HG03135 (cell line): ENCODE data around the gene SRRM3.
"Not testable (repeated sequence)": the region's sequence is repeated elsewhere in the genome, so short reads cannot be mapped to it uniquely, and the experiment has no call there.

Source experiments
- ATAC-seq: cut with Tn5 transposase; IDR thresholded peaks from one replicate; pipeline ENCODE4 v1.9.1; 2021; ENCODE audit warnings: mild to moderate bottlenecking, moderate library complexity; ENCODE audit not compliant: unreplicated experiment

The SRRM3 gene

GRCh38 chr7:76286842-76287403 is 85.2 kb downstream of the SRRM3 start:
- no peak for ATAC-seq

GRCh38 chr7:76290847-76291350 is 89.2 kb downstream of the SRRM3 start:
- not testable (repeated sequence) for ATAC-seq

DNA sequence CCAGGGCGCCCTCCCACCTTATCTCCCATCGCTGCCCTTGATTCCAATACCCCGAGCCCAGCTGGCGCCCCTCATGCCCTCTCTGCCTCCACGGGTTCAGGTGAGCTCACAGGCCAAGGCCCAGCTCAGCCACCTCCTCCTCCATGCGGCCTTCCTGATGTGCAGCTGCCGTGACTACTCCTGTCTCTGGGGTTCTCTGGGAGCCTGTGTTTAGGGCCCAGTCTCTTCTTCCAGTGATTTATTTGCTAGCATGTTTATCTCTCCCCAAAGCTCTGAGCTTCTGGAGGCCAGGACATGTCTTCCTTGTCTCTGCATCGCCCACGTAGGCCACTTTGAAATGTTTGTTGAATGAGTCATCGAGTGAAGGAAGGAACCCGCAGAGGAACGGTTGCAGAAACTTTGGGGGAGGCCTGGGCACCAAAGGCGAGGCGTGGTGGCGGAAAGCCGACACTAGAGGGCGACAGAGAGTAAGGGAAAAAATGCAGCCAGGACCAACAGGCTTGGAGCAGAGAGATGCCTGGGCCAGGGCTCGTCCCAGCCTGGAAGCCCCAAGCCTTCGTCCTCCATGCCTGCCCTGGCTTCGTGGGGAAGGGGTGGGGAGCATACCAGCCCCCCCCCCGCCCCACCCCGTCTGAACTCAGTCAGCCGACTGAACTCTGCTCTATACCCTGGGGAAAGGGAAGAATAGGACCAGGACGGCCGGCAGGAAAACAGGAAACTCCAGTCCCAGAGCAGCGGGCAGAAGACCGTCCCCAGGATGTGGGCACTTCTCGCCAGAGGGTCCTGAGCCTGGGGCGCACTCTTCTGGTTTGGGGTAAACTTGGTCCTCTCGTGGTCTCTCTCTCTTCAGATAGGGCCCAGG is 89.9 kb downstream of the SRRM3 start:
- peak; percentile 82 for ATAC-seq

DNA sequence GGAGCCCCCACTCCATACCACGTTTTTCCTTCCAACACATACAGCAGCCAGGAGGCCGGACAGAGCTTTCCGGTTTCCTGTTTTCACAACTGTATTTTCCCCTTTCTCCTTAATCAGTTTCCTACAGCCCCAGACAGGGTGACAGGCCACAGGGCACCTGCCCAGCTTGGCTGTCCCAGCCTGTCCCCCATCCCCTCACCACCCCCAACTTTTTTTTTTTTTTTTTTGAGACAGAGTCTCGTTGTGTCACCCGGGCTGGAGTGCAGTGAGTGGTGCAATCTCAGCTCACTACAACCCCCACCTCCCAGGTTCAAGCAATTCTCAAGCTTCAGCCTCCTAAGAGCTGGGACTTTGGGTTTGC is 90.5 kb downstream of the SRRM3 start:
- ATAC-seq, result no peak

- ATAC-seq, result not testable (repeated sequence)
Observed at GRCh38 chr7:76292911-76293310, 91.2 kb downstream of the SRRM3 start.

DNA sequence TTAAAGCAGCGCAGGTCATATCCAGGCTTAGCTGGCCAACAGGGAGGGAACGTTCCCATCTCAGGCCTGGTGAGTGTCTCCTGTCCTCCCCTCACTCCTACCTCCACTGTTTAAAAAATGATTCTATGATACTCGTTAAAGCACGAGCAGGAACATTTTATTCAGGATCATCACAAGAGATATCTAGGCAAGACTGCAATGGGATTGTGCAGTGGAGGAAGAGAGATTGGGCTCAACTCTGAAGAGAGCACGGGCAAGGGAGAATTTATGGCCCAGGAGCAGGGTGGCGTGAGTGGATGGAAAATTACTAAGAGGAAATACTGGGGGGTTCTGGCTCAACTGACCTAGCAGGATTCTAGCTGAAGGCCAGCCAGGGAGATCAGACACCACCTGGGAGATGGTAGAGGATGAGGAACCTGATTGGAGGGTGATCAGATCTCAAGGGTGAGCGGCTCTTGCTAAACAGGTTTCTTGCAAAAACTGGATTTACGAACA is 91.8 kb downstream of the SRRM3 start:
- no peak for ATAC-seq

DNA sequence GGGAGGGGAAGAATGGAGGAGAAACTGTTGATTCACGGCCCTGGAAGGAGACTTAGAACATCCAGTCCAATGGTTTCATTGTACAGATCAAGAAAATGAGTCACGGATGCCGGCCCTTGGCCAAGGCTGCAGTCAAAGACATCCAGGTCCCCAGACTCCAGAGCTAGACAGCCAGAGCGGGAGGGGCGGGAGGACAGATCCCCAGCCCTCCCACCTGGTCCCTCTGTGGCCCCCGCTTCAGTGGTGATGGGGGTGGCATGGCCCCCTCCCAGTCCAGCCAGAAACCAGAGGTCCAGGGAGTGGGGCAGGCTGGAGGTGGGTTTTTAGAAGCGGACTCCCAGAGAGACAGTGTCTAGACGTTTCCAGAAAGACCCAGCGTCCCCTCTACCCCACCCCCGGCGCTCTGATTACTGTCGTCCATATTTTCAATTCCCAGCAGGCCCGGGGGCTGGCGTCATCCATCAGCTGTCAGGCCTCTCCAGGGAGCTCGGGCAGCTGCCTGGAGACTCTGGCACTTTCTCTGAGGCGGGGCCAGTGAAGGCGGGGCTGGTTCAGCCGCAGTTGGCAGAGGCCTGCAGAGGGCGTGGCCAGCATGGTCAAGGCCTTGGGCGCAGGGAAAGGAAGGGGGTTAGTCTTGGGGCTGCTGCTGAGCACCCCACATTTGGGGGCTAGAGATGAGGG is 92.8 kb downstream of the SRRM3 start:
- ATAC-seq, result no peak

DNA sequence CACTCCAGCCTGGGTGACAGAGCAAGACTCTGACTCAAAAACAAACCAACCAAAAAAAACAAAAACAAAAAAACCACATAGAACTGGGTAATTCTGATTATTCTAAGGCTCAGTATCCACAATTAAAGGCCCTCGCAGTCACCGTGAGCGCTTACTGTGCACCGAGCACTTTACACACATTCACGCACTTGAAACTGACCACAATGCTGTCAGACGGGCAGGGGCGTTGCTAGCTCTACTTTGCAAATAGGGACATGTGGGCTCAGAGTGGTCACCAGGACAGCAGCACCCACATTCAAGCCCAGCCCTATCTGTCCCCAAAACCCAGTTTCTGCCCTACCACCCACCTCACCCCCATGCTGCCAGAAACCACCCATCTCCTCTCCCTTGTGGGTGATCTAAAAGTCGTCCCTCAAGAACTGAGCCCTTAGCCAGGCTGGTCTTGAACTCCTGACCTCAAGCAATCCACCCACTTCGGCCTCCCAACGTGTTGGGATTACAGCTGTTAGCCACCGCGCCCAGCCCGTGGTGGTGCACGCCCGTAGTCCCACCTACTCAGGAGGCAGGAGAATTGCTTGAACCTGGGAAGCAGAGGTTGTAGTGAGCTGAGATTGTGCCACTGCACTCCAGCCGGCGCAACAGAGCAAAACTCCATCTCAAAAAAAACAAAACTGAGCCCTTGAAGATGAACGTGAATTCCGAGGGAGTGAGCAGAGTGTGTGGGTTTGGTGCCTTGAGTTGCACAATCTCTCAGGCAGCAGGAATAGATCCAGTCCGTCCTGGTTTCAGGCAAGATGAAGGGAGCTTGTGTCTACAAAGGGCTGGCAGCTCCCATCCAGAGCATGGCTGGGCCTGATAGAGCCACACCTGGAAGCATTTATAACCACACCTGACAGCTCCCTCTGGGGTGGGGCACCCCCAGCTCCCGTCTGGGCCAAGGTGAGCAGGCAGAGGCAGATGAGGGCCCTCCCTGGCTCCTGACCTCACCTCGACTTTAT is 95.3 kb downstream of the SRRM3 start:
- ATAC-seq, result no peak

- no peak for ATAC-seq
Observed at GRCh38 chr7:76300166-76300731, 98.6 kb downstream of the SRRM3 start.

- no peak for ATAC-seq
Observed at GRCh38 chr7:76301000-76301399, 99.3 kb downstream of the SRRM3 start.

DNA sequence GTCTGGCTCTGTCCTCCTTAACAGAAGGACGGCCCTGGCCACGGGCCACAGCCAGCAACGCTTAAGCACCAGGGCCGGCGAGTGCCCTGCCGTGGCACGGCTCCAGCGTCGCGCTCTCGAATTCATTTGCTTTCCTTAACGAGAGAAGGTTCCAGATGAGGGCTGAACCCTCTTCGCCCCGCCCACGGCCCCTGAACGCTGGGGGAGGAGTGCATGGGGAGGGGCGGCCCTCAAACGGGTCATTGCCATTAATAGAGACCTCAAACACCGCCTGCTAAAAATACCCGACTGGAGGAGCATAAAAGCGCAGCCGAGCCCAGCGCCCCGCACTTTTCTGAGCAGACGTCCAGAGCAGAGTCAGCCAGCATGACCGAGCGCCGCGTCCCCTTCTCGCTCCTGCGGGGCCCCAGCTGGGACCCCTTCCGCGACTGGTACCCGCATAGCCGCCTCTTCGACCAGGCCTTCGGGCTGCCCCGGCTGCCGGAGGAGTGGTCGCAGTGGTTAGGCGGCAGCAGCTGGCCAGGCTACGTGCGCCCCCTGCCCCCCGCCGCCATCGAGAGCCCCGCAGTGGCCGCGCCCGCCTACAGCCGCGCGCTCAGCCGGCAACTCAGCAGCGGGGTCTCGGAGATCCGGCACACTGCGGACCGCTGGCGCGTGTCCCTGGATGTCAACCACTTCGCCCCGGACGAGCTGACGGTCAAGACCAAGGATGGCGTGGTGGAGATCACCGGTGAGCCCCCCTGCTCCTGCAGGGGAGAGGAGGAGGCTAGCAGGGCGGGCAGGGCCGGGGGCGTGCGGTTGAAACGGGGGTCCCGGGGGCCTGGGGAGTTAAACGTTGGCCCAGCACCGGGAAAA is 100.9 kb downstream of the SRRM3 start, which contains the start of gene HSPB1:
Gene HSPB1, plus strand, starts transcription at position 327 of the 855 bp plus-strand sequence. Its CDS starts 40 bp downstream, at position 367.
- ATAC-seq, result peak; percentile 51

- peak; percentile 39 for ATAC-seq
Observed at GRCh38 chr7:76303202-76304147, 101.8 kb downstream of the SRRM3 start.

DNA sequence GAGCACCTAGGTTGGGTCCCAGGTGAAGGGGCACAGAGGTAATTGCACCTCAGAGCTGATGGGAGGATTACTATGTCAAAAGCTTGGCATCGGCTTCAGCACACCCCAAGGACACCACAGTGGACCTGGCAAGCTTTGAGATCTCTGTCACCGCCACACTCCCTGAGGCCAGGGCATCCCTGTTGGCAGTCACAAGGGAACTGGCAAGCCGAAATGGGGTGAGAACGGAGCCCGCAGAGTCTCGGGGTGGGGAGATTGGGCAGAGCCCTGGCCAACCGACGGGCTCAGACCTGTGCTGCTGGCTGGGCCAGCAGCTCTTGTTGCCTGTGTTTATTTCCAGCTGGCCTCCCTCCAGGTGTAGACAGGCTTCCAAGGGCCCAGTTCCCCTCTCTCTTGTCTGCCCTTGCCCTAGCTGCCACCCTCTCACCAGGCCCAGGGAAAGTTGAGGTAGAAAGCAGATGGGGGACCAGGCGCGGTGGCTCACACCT is 103.2 kb downstream of the SRRM3 start:
- no peak for ATAC-seq

DNA sequence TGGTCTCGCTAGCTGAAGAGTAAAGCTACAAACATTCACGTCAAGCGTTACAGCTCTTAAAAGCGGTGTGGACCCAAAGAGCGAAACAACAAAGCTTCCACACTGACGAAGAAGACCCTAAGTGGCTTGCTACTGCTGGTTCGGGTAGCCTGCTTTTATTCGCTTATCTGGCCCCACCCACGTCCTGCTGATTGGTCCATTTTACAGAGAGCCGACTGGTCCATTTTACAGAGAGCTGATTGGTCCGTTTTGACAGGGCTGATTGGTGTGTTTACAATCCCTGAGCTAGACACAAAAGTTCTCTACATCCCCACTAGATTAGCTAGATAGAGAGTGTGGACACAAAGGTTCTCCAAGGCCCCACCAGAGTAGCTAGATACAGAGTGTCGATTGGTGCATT is 107.2 kb downstream of the SRRM3 start:
- not testable (repeated sequence) for ATAC-seq

GRCh38 chr7:76309341-76310101 is 107.8 kb downstream of the SRRM3 start:
- ATAC-seq, result not testable (repeated sequence)

DNA sequence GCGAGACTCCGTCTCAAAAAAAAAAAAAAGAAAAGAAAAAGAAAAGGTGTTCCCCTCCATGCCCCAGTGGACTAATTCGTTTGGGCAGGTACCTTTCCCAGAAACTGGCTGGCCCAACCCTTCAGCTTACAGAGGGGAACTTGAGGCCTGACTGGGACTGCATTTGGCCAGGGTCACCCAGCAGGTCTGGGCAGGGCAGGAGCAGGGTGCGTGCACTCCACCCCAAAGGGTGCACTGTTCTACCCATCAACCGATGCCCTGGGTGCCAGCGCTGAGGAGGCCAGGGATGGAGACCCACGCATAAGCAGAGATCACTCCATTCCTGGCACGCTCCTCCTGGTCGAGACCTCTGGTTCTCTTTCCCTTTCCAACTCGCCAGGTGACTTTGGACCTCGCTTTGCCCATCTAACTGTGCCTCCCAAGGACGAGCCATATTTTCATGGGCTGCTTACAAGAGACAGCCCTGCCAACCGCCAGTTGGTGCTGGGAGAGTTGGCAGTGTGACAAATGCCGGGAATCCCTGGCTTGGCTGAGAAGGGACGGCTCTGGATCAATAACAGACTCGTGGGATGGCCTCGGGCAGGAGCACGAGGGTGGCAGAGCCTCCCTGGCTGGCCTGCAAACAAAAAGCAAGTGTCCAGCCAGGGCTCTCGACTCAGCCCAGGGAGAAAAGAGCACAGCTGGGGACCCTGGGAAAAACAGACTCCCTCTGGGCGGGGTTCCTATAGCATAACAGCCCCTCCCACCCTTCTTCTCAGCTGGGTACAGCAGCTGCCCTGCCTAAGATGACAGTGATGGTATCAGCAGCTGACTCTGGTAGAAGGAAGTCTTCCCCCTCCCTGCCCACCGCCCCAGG is 108.6 kb downstream of the SRRM3 start:
- ATAC-seq, result no peak
